HCT116 (cell line): ENCODE measurements around the gene S100A11. TPM values are rescaled to one million over a fixed set of nuclear protein-coding genes. Genes with fewer than 3 reads are reported as not detected.

Experiments
- ATAC-seq: fragments of 200-7000 bp; cut with Tn5 transposase; 2 replicates; pipeline ENCODE4 v1.9.1; 2020; ENCODE audit warnings: mild to moderate bottlenecking, moderate library complexity
- BruUV-seq: library from RNA; stranded (reverse); fragments of 400-500 nt; replicated peaks from 2 replicates; lab custom pipeline; 2021; lab: Mats Ljungman, UMichigan
- CTCF ChIA-PET: fragments of 300-600 bp; sonication (Branson Sonifier 250); formaldehyde crosslinking; loops from one replicate; lab custom pipeline; 2021; ENCODE audit warnings: antibody characterized with exemption; lab: Charles Lee
- POLR2A ChIA-PET: fragments of 300-600, 350-600 bp; sonication (Branson Sonifier 250); formaldehyde crosslinking; loops from one replicate; lab custom pipeline; 2021; ENCODE audit warnings: antibody characterized with exemption; lab: Charles Lee
- RAD21 ChIA-PET, 2 experiments: fragments of 300-600 bp; sonication (Branson Sonifier 250); formaldehyde crosslinking; loops; one replicate each; lab custom pipeline; 2023; ENCODE audit warnings: low total read pairs in 2 of 2; ENCODE audit not compliant: uncharacterized antibody in 2 of 2, unreplicated experiment in 2 of 2, low non-redundant PET in 1 of 2; lab: Charles Lee
- DNase-seq: peaks from one replicate; pipeline ENCODE4 v3.0.0-alpha.2; 2010; ENCODE audit warnings: low read depth, low spot score
- H2AFZ ChIP-seq: fragments of 200-600 bp; shearing (Covaris generic), sonication (generic); 2 replicates; pipeline ENCODE4 v1.6.1; 2017; ENCODE audit warnings: low read depth, mixed run types, mixed read lengths, antibody characterized with exemption, low read length; ENCODE audit not compliant: poor library complexity, severe bottlenecking
- H3K27ac ChIP-seq: 2 replicates; pipeline ENCODE4 v1.5.1; 2012; ENCODE audit warnings: low read depth, low read length
- H3K27me3 ChIP-seq: fragments of 200-600 bp; sonication (generic); 2 replicates; pipeline ENCODE4 v1.6.1; 2016; ENCODE audit warnings: mixed run types, low read length, mixed read lengths; ENCODE audit not compliant: insufficient read depth
- H3K36me3 ChIP-seq, 2 experiments: fragments of 200-500 bp in 1 of 2; fragments of 200-600 bp in 1 of 2; sonication (Bioruptor generic) in 1 of 2; sonication (generic) in 1 of 2; 2 replicates each; pipeline versions ENCODE4 v1.5.1 to v1.6.1; 2014 to 2016; ENCODE audit warnings: low read length in 2 of 2, inconsistent platforms in 1 of 2, mixed read lengths in 1 of 2, mixed run types in 1 of 2; ENCODE audit not compliant: insufficient read depth in 2 of 2, control insufficient read depth in 1 of 2
- H3K4me1 ChIP-seq, 2 experiments: fragments of 200-600 bp in 1 of 2; sonication (generic) in 1 of 2; 2 replicates each; pipeline versions ENCODE4 v1.5.1 to v1.6.1; 2012 to 2017; ENCODE audit warnings: low read length in 2 of 2, inconsistent platforms in 1 of 2, mild to moderate bottlenecking in 1 of 2, mixed read lengths in 1 of 2, mixed run types in 1 of 2, moderate library complexity in 1 of 2; ENCODE audit not compliant: insufficient read depth in 2 of 2, control insufficient read depth in 1 of 2
- H3K4me2 ChIP-seq: fragments of 200-600 bp; sonication (generic); 2 replicates; pipeline ENCODE4 v1.6.1; 2017; ENCODE audit warnings: mixed run types, low read length, mixed read lengths
- H3K4me3 ChIP-seq, 2 experiments: fragments of 200-600 bp in 1 of 2; sonication (generic) in 1 of 2; replicated peaks in 1 of 2; 2 replicates each; pipeline ENCODE4 v1.5.1; 2011 to 2016; ENCODE audit warnings: low read length in 2 of 2, control low read depth in 1 of 2, low read depth in 1 of 2, mild to moderate bottlenecking in 1 of 2, mixed read lengths in 1 of 2, mixed run types in 1 of 2
- H3K79me2 ChIP-seq: fragments of 200-600 bp; sonication (generic); 2 replicates; pipeline ENCODE4 v1.6.1; 2017; ENCODE audit warnings: mild to moderate bottlenecking, mixed run types, low read length, moderate library complexity, mixed read lengths; ENCODE audit not compliant: insufficient read depth
- H3K9ac ChIP-seq: fragments of 200-600 bp; sonication (generic); 2 replicates; pipeline ENCODE4 v1.6.1; 2016; ENCODE audit warnings: low read length, mixed read lengths
- H3K9me2 ChIP-seq: fragments of 200-600 bp; sonication (generic), shearing (Covaris generic); 2 replicates; pipeline ENCODE4 v1.6.1; 2017; ENCODE audit warnings: mixed run types, mild to moderate bottlenecking, moderate library complexity; ENCODE audit not compliant: insufficient read depth
- H3K9me3 ChIP-seq, 2 experiments: fragments of 200-500 bp in 1 of 2; fragments of 200-600 bp in 1 of 2; sonication (Bioruptor generic) in 1 of 2; sonication (generic) in 1 of 2; 2 replicates each; pipeline ENCODE4 v1.6.1; 2014 to 2017; ENCODE audit warnings: low read length in 2 of 2, mixed read lengths in 2 of 2, inconsistent platforms in 1 of 2, low read depth in 1 of 2, mild to moderate bottlenecking in 1 of 2, mixed run types in 1 of 2, moderate library complexity in 1 of 2; ENCODE audit not compliant: control insufficient read depth in 1 of 2, insufficient read depth in 1 of 2
- H4K20me1 ChIP-seq: fragments of 200-600 bp; sonication (generic), shearing (Covaris generic); 2 replicates; pipeline ENCODE4 v1.6.1; 2017; ENCODE audit warnings: mixed run types, mild to moderate bottlenecking, moderate library complexity; ENCODE audit not compliant: insufficient read depth
- RAD21 ChIP-seq: IDR thresholded peaks from 2 replicates; pipeline ENCODE4 v1.6.1; 2012; ENCODE audit warnings: low read depth, mild to moderate bottlenecking
- SP1 ChIP-seq: IDR thresholded peaks from 2 replicates; pipeline ENCODE4 v1.6.1; 2012; ENCODE audit warnings: low read depth
- SRF ChIP-seq: IDR thresholded peaks from 2 replicates; pipeline ENCODE4 v1.6.1; 2012; ENCODE audit warnings: low read depth
- intact Hi-C: fragments of 100-400 bp; cut with micrococcal nuclease; formaldehyde crosslinking; loops from 2 replicates; pipeline ENCODE4 v1.10.0; 2022
- total RNA-seq: library from RNA; stranded (reverse); gene quantifications from one replicate; pipeline ENCODE4 v1.2.1, GENCODE V29; 2021; ENCODE audit not compliant: unreplicated experiment

Gene S100A11
- total RNA-seq, 1 experiment from 2014 or later: 229 TPM

- no peak overlapping the region for H3K9ac ChIP-seq
- H2AFZ ChIP-seq: no peak overlapping the region
- H3K27me3 ChIP-seq: no peaks in the 10 kb centered on the region
- peaks cover 17% of the 10 kb centered on the region; the same call in 1 of the 2 replicates for H4K20me1 ChIP-seq
- ChIA-PET POLR2A (no interaction called here), RAD21 (no interaction called here), CTCF (interaction anchor here (1.0 kb wide), 1 partner anchor 8 kb away, joined by 3 read pairs; no protein-coding TSS in a partner anchor)
- H3K79me2 ChIP-seq: peaks cover 54% of the 10 kb centered on the region
- no peak overlapping the region for H3K27ac ChIP-seq
- no peaks in the 10 kb centered on the region for H3K9me3 ChIP-seq
- DNase-seq: no peak
- no peaks in the 10 kb centered on the region for H3K9me2 ChIP-seq
- no peak overlapping the region for H3K4me2 ChIP-seq
- peaks cover 30 to 57% of the 10 kb centered on the region in 2 experiments for H3K36me3 ChIP-seq
- BruUV-seq: no TSS peak
- TF ChIP-seq RAD21 (no peak), SRF (no peak), SP1 (no peak)
- intact Hi-C loops: no loop called here
- no peak for ATAC-seq
- peaks cover 35 to 57% of the 10 kb centered on the region in 2 experiments for H3K4me1 ChIP-seq
- H3K4me3 ChIP-seq: no peak overlapping the region
Measured at GRCh38 chr1:151984313-151984956, 52.4 kb downstream of the S100A11 start.

Other genes starting within 250 kb of the S100A11 start
- gene TDRKH, start 246.5 kb downstream of the S100A11 start, total RNA-seq: 11.1 TPM
- gene LINGO4, start 231.6 kb downstream of the S100A11 start, total RNA-seq: not detected
- 1.3 TPM for gene RORC, start 205.2 kb downstream of the S100A11 start, total RNA-seq
- 0.17 TPM for gene C2CD4D, start 197.2 kb downstream of the S100A11 start, total RNA-seq
- gene THEM5, start 183.3 kb downstream of the S100A11 start, total RNA-seq: not detected
- gene THEM4, start 127.5 kb downstream of the S100A11 start, total RNA-seq: 17.0 TPM
- gene S100A10, start 43.1 kb downstream of the S100A11 start, total RNA-seq: 340 TPM
- not detected for gene TCHHL1, start 52.1 kb upstream of the S100A11 start, total RNA-seq
- gene TCHH, start 78.4 kb upstream of the S100A11 start, total RNA-seq: 0.02 TPM
- gene RPTN, start 122.2 kb upstream of the S100A11 start, total RNA-seq: not detected
- gene HRNR, start 187.2 kb upstream of the S100A11 start, total RNA-seq: not detected